ENCODE measurements around the gene RBPMS2. TPM values are rescaled to one million over a fixed set of nuclear protein-coding genes. Genes with fewer than 3 reads are reported as not detected.

The RBPMS2 gene
- total and polyA plus RNA-seq, 2 of the 4 experiments (the other 2 are of a cell fraction): 2.8 TPM; not detected in 1

DNA sequence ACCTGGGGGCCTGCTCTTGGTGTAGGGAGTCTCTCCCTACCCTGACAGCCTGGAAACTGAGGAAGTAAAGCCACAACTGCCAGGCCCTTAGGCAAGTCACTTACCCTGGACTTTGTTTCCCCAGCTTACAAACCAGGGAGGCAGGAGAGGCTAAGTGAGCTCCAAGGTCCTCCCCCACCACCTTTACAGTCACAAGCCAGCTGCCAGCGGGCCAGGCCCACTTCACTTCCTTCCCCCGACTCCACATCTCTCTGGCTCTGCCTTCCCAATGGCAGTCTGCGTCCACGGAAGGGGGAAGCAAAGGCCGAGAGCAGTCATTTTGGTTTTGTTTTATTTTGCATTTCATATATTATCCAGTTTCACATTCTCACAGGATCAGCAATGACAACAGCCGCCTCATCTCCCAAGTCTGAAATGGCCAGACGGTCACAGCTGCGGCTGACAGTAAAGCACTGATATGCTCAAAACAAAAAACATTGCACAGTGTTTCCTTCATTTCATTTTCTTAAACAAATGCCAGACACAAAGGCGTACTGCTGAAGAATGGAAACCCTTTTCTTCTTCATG, 35.7 kb downstream of the RBPMS2 start:
- intact Hi-C loops (cut with micrococcal nuclease) (no loop called here), dilution Hi-C loops (cut with HindIII; ENCODE audit: low sequenced_read_pairs, unreplicated experiment) (no loop called here), in situ Hi-C loops (cut with MboI; ENCODE audit: low sequenced_read_pairs) (no loop called here)
- Histone ChIP-seq H2BK20ac (ENCODE audit: low read depth, low read length) (no peak overlapping the region), H2AK9ac (replicated peaks; ENCODE audit: low read depth, low read length, poor library complexity) (peak overlapping the region; percentile 42), H3K27ac (ENCODE audit: insufficient read depth, low read length) (no peak overlapping the region), H3K27me3 (ENCODE audit: control insufficient read depth, insufficient read depth, low read length) (no peaks in the 10 kb centered on the region), H3K14ac (replicated peaks; ENCODE audit: low read depth, low read length) (no peak overlapping the region), H3K23ac (ENCODE audit: low read depth, low read length) (no peak overlapping the region), H3K56ac (ENCODE audit: extremely low read depth, insufficient read depth, low read length) (no peak overlapping the region), H2AK5ac (ENCODE audit: low read depth, low read length) (no peak overlapping the region), H2BK5ac (ENCODE audit: low read depth, low read length, poor library complexity, severe bottlenecking) (no peak overlapping the region), H3K9me3 (ENCODE audit: control insufficient read depth, insufficient read depth, low read length) (no peaks in the 10 kb centered on the region), H2AFZ (replicated peaks; ENCODE audit: low read length, poor library complexity) (peak overlapping the region; percentile 48), H3K36me3 (ENCODE audit: control insufficient read depth, insufficient read depth, low read length) (no peaks in the 10 kb centered on the region), H3K18ac (ENCODE audit: low read depth, low read length) (no peak overlapping the region; the same call in 1 of the 2 replicates), H4K5ac (ENCODE audit: low read depth, low read length) (no peak overlapping the region; the same call in 1 of the 2 replicates), H4K91ac (ENCODE audit: insufficient read depth, low read depth, low read length) (no peak overlapping the region), H3K4me2 (ENCODE audit: low read depth, low read length) (0 out of 2 replicates have a peak overlapping the region, but pooled peaks have one; percentile 21), H3K79me1 (ENCODE audit: low read depth in 1 of 2, low read length in 2 of 2) (no peaks in the 10 kb centered on the region), H3K4ac (ENCODE audit: low read depth, low read length) (no peak overlapping the region), H3K9ac (ENCODE audit: low read depth, low read length) (no peak overlapping the region), H2BK120ac (ENCODE audit: low read depth, low read length) (no peak overlapping the region), H2BK15ac (ENCODE audit: low read depth, low read length) (no peak overlapping the region), H3K4me1 (ENCODE audit: control insufficient read depth, insufficient read depth, low read length) (peaks cover 8% of the 10 kb centered on the region; the same call in 1 of the 2 replicates), H3K9me1 (ENCODE audit: insufficient read depth, low read length) (no peaks in the 10 kb centered on the region), H3K4me3 (ENCODE audit: insufficient read depth, low read depth, low read length) (no peak overlapping the region), H4K8ac (ENCODE audit: low read depth in 2 of 2, low read length in 2 of 2) (no peak overlapping the region; a peak in 1 of 4 replicates), H4K20me1 (ENCODE audit: insufficient read depth, low read length) (no peaks in the 10 kb centered on the region; the same call in 1 of the 2 replicates)
- POLR2A ChIA-PET (ENCODE audit: unreplicated experiment): no interaction called here
- TF ChIP-seq, protein P1, sequence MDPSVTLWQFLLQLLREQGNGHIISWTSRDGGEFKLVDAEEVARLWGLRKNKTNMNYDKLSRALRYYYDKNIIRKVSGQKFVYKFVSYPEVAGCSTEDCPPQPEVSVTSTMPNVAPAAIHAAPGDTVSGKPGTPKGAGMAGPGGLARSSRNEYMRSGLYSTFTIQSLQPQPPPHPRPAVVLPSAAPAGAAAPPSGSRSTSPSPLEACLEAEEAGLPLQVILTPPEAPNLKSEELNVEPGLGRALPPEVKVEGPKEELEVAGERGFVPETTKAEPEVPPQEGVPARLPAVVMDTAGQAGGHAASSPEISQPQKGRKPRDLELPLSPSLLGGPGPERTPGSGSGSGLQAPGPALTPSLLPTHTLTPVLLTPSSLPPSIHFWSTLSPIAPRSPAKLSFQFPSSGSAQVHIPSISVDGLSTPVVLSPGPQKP (IDR thresholded peaks at IDR 0.05; ENCODE audit: borderline replicate concordance, low read depth, low read length): no peak
- TF ChIP-seq FOS (IDR thresholded peaks at IDR 0.05; ENCODE audit: low read depth, low read length) (no peak), SMC3 (IDR thresholded peaks at IDR 0.05; ENCODE audit: low read depth, low read length) (no peak), RFX5 (IDR thresholded peaks at IDR 0.05; ENCODE audit: low read depth, low read length) (no peak), MAZ (IDR thresholded peaks at IDR 0.05; ENCODE audit: borderline replicate concordance, low read depth, low read length) (no peak), NFE2L2 (IDR thresholded peaks at IDR 0.05; ENCODE audit: low read depth, low read length) (no peak), POLR2A (IDR thresholded peaks at IDR 0.05; ENCODE audit: low read depth, low read length) (no peak), CEBPB (IDR thresholded peaks at IDR 0.05; ENCODE audit: low read depth, low read length) (no peak), RCOR1 (IDR thresholded peaks at IDR 0.05; ENCODE audit: insufficient replicate concordance, low read length) (no peak), CHD1 (IDR thresholded peaks at IDR 0.05; ENCODE audit: low read depth, low read length) (no peak), RAD21 (IDR thresholded peaks at IDR 0.05; ENCODE audit: low read length) (no peak), MXI1 (IDR thresholded peaks at IDR 0.05; ENCODE audit: borderline replicate concordance, low read depth, low read length) (no peak), BHLHE40 (IDR thresholded peaks at IDR 0.05; ENCODE audit: low read depth, low read length) (no peak), MAFK (IDR thresholded peaks at IDR 0.05; ENCODE audit: low read depth, low read length) (no peak)
- TF ChIP-seq, protein P2, sequence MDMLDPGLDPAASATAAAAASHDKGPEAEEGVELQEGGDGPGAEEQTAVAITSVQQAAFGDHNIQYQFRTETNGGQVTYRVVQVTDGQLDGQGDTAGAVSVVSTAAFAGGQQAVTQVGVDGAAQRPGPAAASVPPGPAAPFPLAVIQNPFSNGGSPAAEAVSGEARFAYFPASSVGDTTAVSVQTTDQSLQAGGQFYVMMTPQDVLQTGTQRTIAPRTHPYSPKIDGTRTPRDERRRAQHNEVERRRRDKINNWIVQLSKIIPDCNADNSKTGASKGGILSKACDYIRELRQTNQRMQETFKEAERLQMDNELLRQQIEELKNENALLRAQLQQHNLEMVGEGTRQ (IDR thresholded peaks at IDR 0.05; ENCODE audit: low read depth, low read length): no peak
- TF ChIP-seq, protein P3, sequence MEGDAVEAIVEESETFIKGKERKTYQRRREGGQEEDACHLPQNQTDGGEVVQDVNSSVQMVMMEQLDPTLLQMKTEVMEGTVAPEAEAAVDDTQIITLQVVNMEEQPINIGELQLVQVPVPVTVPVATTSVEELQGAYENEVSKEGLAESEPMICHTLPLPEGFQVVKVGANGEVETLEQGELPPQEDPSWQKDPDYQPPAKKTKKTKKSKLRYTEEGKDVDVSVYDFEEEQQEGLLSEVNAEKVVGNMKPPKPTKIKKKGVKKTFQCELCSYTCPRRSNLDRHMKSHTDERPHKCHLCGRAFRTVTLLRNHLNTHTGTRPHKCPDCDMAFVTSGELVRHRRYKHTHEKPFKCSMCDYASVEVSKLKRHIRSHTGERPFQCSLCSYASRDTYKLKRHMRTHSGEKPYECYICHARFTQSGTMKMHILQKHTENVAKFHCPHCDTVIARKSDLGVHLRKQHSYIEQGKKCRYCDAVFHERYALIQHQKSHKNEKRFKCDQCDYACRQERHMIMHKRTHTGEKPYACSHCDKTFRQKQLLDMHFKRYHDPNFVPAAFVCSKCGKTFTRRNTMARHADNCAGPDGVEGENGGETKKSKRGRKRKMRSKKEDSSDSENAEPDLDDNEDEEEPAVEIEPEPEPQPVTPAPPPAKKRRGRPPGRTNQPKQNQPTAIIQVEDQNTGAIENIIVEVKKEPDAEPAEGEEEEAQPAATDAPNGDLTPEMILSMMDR (conservative IDR thresholded peaks at IDR 0.05; ENCODE audit: low read depth, low read length): no peak
- WGBS, 2 experiments (ENCODE audit: extremely low coverage in 2 of 2, insufficient read length in 1 of 2): 58% methylated on average over 3 of the region's 9 CpGs; no CpG with 5 or more reads in 1 of the 2 experiments
- CTCF ChIA-PET: interaction anchor here (1.7 kb wide), 1 partner anchor 70 kb away, joined by 6 read pairs; no protein-coding TSS in a partner anchor
- DNase-seq: no peak
- ATAC-seq (ENCODE audit: low read depth): no peak; the same call in 1 of the 2 replicates
- BruUV-seq (replicated peaks): no TSS peak

Measured in IMR-90 (cell line).